Erythroblast (primary cell): ENCODE measurements around the gene GAS2L1.
A peak's percentile ranks its signal among the peaks of the same experiment; 100 is the strongest.

Experiments used
- DNase-seq, 2 experiments: peaks; one replicate each; lab custom pipeline; 2025; lab: John Stamatoyannopoulos, UW
- GATA1 ChIP-seq: IDR thresholded peaks from 2 replicates; pipeline ENCODE4 v1.6.1; 2011; ENCODE audit warnings: low read depth, mild to moderate bottlenecking, control low read depth, low read length, moderate library complexity
- POLR2A ChIP-seq: IDR thresholded peaks from 2 replicates; pipeline ENCODE4 v1.6.1; 2011; ENCODE audit warnings: mild to moderate bottlenecking, low read length

The GAS2L1 gene

DNA sequence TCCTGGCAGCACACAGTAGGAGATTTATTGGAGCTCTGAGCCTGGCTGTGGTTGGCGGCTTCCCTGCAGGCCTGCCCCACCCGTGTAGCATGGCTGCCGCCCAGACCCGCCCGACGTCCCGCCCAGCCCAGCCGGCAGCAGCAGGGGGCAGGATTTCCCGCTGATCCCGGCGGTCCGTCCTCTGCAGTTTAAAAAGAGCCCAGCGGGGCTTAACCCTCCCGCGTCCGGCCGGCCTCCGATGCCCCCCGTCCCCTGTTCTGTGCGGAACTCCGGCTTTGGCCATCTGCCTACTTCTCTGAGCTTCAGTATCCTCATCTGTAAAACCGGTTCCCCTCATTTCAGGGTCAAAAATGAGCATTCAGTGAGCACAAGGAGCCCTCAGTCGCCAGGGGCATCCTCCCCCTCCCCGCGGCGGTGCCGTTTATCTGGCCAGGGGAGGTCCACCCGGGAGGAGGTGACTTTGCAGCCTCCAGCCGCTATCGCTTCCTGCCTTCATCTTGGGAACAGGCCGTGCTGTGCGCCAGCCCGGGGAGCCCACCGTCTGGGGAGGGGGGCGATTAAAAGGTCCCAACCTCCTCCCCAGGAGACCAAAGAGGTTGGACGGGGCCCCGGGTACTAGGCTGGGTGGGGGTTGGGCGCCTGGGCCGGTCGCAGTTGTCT lies at the start of gene GAS2L1:
TSS of gene GAS2L1 (plus strand) at position 476 of the 660 bp plus-strand sequence. CDS start 1,456 bp downstream, outside the sequence.
- peak; percentile 87 to 89 for DNase-seq
- TF ChIP-seq POLR2A (peak; percentile 53), GATA1 (no peak)

DNA sequence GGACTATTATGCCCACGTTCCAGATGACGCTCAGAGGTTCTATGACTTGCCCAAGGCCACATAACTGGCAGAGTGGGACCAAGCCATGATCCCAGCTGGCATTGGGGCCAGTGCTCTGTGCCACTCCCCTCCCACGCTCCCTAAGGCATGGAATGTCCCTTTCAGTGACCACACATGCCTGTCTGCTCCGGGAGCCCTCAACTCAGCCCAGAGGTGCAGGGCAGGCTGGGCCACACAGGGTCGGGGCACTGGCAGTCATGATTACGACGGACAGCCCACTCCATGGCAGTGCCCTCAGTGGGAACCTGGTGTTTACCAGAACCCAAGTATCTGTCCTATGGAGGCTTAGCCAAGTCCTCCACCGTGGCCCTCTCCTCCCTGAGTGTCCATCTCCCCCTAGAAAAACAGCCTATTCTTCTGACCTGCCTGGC lies 48.7 kb upstream of the GAS2L1 start:
- no peak for DNase-seq
- TF ChIP-seq GATA1 (no peak), POLR2A (no peak)

DNA sequence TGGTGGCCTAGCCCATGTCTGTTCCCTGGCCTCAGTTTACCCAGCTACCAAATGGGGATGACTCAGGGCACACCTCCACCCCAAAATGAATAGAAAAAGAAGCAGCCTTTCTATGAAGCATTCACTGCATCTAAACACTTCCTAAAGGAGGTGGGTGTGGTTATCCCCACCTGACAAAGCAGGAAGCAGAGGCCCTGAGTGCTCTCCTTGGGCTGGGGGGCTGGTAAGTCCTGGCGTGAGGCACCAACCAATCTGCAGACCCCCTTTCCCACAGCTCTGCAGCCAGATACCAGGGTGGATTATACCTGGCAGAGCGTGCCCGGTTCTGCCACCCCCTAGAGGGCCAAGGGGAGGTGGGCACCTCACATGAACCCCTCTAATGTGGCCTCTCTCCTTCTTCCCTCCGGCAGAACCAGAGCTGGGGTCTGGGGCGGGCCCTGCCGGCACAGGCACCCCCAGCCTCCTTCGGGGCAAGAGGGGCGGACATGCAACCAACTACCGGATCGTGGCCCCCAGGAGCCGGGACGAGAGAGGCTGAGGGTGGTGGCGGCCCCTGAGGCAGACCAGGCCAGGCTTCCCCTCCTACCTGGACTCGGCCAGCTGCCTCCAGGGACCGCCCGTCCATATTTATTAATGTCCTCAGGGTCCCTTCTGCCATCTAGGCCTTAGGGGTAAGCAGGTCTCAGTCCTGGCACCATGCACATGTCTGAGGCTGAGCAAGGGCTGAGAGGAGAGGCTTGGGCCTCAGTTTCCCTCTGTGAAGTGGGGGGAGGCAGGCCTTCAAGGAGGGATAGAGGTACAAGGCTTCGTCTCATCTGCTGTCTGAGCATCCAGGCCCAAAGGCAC lies 47.8 kb upstream of the GAS2L1 start:
- DNase-seq, result no peak
- no peak for TF ChIP-seq POLR2A
- TF ChIP-seq GATA1, result no peak

DNA sequence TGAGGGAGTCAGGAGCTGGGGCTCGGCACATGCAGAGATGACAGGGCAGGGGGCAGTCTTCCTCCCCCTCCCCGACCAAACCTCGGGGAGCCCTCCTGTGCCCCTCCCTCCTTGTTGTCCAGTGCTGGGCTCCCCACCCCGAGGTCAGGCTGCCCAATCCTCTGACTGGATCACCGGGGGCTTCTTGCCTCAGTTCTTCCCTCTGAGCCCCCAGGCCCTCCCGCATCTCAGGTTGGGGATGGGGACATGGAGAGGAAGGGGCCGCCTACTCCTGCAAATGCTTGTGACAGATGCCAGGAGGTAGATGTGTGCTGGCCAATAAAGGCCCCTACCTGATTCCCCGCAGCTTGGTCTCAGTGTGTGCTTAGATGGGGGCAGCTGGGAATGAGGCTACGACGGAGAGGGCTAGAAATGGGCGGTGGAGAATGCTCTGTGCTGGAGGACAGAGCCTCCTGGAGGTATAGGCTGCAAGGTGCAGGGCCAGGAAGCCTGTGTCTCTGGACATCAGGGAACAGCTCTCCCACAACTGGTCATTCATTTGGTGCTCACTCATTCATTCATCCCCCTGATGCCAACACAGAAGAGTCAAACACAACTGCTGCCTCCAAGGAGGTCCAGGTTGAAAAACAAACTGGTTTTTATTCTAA lies 47.1 kb upstream of the GAS2L1 start:
- TF ChIP-seq POLR2A, result no peak
- TF ChIP-seq GATA1, result no peak
- peak in 1 of 2 experiments; percentile 15 for DNase-seq

DNA sequence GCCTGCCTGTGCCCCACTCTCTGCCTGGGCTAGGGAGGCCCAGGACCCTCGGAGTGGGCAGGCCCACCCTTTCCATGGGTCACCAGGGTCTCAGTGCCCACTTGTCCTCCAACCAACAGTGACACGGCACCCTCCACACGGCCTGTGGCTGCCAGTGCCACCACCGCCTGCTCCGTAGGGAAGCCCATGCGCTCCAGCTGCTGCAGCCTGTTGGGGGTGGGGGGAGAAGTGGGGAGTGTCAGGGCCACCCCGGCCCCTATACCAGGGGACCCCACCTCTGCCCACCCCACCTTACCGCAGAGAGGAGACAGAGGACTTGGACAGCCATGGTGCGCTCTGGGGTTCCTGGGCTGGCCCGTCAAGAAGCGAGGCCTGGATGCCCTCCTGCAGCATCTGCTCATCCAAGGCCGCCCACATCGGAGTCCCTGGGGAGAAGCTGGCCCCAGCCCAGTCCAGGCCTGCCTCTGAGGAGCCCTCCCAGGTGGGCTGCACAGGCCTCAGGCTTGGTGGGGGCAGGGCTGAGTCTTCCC lies 46.4 kb upstream of the GAS2L1 start:
- DNase-seq, result no peak
- TF ChIP-seq POLR2A, result no peak
- TF ChIP-seq GATA1, result no peak

DNA sequence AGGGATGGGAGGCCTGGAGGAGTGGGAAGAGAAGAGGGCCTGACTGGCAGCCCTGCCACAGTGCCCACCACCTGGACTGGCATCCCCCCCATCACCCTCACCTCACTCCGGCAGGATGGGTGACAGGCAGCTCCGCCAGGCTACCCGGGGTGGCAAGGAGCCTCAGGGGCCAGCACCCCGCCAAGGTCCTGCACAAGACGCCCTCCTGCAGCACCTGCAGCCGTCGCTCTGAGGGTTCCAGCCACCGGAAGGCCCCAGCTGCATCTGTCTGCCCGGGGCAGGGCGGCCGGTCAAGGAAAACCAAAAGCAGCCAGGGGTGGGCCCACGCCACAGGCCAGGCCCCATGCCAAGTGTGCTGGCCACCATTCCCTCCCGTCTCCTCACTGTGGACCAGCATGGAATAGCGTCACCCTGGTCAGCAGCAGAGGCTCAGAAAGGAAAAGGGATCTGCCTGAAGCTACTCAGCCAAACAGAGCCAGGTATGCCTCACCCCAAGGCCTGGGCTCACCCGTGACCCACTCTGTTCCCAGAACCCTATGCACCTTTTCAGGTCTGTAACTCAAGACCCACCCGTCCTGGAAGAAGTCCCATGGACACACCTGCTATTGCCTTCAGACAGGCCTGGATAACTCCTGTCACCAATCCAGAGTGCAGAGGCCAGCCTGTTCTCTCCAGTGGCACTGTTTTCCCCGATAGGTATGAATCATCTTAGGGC lies 45.7 kb upstream of the GAS2L1 start:
- TF ChIP-seq POLR2A, result peak; percentile 45
- no peak for TF ChIP-seq GATA1
- no peak for DNase-seq

DNA sequence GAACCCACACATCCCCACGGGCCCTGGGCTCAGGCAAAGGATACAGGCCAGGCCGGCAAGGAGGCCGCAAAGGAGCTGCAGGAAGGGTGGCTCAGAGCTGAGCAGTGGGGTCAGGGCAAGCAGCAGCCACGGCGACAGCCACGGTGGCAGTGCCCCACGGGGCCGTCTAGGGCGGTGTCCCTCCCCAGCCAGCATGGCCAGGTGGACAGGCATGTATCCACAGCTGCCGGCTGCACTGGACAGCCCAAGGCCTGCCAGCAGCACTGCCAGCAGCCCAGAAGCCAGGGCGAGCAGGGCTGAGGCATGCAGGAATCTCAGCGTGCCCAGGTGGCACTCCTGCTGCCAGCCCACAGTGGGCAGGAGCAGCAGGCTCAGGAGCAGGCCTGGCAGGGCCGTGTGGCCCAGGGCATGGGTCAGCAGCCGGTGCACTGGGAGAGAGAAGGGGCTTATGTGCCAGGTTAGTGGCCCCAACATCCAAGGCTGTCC lies 42.6 kb upstream of the GAS2L1 start:
- TF ChIP-seq GATA1 (no peak), POLR2A (no peak)
- no peak for DNase-seq

DNA sequence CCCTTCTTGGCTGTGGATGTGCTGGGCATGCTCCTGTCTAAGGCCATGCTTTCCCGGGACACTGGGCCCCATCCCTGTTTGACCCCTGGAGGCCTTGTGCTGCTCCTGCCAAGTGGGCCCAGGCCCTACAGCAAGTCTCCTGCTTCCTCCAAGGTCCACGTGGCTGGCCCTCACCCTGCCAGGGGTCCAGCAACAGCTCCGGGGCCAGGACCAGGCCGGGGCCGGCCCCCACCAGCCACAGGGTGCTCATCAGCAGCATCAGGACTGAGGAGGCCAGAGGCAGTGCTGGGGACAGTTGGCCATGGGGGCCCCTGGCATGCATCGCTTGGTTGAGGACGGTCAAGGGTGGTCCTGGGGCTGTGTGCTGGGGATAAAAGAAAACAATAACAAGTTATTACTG lies 41.1 kb upstream of the GAS2L1 start:
- DNase-seq, result no peak
- no peak for TF ChIP-seq GATA1
- no peak for TF ChIP-seq POLR2A

DNA sequence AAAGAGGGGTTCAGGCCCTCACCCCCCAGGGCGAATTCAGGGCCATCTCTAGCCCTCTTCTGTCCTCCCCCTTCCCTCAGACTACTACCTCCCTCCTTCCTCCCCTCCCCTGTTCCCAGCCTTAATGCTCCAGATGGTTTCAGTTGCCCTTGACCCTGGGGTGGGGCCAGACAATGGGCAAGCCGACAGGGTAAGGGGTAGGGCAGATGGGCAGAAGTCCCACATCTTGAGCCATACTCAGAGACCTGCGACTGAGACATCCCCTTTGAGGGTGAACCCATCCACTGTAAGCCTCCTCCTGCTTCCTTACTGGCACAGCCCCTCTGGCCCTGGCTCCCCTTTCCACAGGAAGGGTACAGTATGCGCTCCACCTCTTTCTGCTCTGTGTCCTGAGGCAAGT lies 40.5 kb upstream of the GAS2L1 start:
- no peak for TF ChIP-seq GATA1
- no peak for TF ChIP-seq POLR2A
- DNase-seq, result peak in 1 of 2 experiments; percentile 39

DNA sequence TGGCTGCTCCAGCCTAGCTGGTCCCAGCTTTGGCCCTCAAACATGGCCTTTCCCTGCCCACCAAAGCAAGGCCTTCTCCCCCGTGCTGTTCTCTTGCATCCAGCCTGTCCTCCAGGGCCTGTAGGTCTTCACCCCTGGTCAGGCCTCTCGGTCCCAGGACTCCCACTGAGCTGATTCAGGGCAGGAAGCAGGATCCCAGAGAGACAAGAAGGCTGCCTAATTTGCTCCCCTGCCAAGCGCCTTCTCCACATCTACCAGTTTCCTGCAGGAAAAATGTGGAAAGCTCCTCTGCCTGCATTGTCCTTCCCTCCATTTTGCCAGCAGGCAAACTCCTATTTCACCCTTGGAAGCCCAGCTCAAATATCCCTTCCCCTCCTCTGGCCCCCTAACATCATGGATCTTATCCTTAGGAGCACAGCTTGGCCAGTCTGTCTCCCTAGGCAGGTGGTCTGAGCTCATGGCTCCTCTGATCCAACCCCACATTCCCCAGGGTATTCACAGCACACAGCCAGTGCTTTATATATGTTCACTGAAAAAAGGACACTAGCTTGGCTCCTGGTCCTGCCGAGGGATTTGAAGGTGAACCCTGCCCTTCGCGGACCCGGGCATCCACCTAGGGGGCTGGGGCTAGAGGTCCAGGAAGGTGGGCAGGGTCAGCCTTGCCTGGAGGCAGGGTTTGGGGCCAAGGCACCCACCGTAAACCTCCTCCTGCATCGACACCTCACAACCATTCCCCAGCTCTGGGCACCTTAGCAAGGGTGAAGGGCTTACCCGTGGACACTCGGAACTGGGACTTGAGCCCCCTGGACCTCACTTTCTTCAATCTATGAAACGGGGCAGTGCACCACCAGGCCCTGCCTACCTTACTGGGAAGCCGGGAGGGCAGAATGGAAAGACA lies 39.6 kb upstream of the GAS2L1 start:
- DNase-seq, result peak; percentile 44 to 61
- TF ChIP-seq GATA1, result no peak
- TF ChIP-seq POLR2A, result no peak

DNA sequence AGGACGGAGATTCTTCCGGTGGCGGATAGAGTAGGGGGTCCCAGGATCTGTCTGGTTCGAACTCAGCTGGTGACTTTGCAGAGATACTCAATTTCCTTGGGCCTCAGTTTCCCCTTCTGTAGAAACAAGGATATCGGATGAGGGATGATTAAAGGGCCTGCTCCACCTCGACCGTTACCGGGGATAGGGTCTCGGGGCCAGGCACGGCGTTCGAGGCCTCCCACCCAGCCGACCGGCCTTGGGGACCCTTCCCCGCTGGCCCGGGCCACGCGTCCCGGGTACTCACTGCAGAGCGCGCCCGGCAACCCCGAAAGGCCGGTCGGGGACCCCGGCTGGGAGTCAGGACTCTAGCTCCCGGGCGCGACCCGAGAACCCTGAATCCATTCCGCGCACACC lies 39.0 kb upstream of the GAS2L1 start:
- no peak for TF ChIP-seq GATA1
- TF ChIP-seq POLR2A, result no peak
- no peak for DNase-seq

DNA sequence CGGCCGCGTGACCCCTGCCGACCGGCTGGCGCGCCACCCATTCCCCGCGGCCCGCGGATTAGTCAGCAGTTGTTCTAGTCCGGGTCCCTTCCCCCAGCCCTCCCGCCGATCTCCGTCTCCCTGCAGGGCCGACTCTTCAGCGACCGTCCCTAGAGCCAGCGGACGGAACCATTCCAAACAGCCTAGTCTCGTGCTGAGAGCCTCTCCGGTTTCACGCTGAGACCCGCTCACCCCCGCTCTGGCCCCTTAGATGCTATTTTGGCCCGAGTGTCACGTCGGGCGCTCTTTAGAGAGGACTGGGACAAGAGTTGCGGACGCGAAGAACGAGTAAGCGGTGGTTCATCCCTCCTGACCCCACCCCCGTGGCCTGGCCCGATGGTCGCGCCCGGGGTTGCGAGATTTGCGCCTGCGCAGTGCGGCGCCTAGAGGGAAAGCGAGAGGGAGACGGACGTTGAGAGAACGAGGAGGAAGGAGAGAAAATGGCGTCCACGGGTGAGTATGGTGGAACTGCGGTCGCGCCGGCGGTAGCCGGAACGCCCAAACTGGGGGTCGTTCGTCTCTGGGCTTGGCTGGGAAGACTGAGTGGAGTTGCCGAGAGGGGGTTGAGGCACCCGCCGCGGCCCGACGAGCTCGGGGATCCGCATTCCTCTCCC lies 38.5 kb upstream of the GAS2L1 start, which contains the start of the genes EWSR1 and RHBDD3:
TSS of gene EWSR1 (plus strand) at position 411 of the 653 bp plus-strand sequence. CDS start at position 480, 69 bp downstream.
TSS of gene RHBDD3 (minus strand) at position 124 of the 653 bp plus-strand sequence. CDS start 2,355 bp downstream, outside the sequence.
- peak; percentile 98 to 99 for DNase-seq
- no peak for TF ChIP-seq GATA1
- peak; percentile 92 for TF ChIP-seq POLR2A
